Keratinocyte (primary cell): Measurements from ENCODE around the gene TOMM40. TPM values are rescaled to one million over a fixed set of nuclear protein-coding genes. Genes with fewer than 3 reads are reported as not detected.

Experiments
- DNase-seq: peaks from one replicate; pipeline ENCODE4 v3.0.0-alpha.2; 2011; ENCODE audit warnings: low read depth, missing footprints, low spot score
- FAIRE-seq: peaks from 2 replicates; lab custom pipeline; 2011; peaks lifted over from hg19 to GRCh38; lab: Jason Lieb, UNC
- H2AFZ ChIP-seq: 2 replicates; pipeline ENCODE4 v1.6.0; 2012; ENCODE audit warnings: low read length, control low read depth, inconsistent platforms; ENCODE audit not compliant: control insufficient read depth
- H3K27ac ChIP-seq: 2 replicates; pipeline ENCODE4 v1.5.1; 2011; ENCODE audit warnings: low read length; ENCODE audit not compliant: control insufficient read depth, insufficient read depth
- H3K27me3 ChIP-seq: 3 replicates; pipeline ENCODE4 v1.6.0; 2011; ENCODE audit warnings: low read length; ENCODE audit not compliant: control insufficient read depth, insufficient read depth; ENCODE audit errors: extremely low read depth
- H3K36me3 ChIP-seq, 2 experiments: 2 replicates in 1 of 2; 3 replicates in 1 of 2; pipeline ENCODE4 v1.5.1; 2011; ENCODE audit warnings: low read length in 2 of 2, mild to moderate bottlenecking in 1 of 2; ENCODE audit not compliant: control insufficient read depth in 2 of 2, insufficient read depth in 2 of 2; ENCODE audit errors: extremely low read depth in 1 of 2
- H3K4me1 ChIP-seq: 3 replicates; pipeline ENCODE4 v1.5.1; 2011; ENCODE audit warnings: low read length; ENCODE audit not compliant: control insufficient read depth, insufficient read depth; ENCODE audit errors: extremely low read depth
- H3K4me2 ChIP-seq: 3 replicates; pipeline ENCODE4 v1.6.0; 2011; ENCODE audit warnings: low read depth, low read length; ENCODE audit not compliant: control insufficient read depth, insufficient read depth; ENCODE audit errors: extremely low read depth
- H3K4me3 ChIP-seq, 3 experiments: fragments of 200-600 bp in 1 of 3; sonication (generic) in 1 of 3; 2 replicates in 2 of 3; 3 replicates in 1 of 3; pipeline ENCODE4 v1.5.1; 2011 to 2016; ENCODE audit warnings: low read length in 3 of 3, mild to moderate bottlenecking in 3 of 3, control low read depth in 2 of 3, inconsistent platforms in 1 of 3, low read depth in 1 of 3, mixed read lengths in 1 of 3, mixed run types in 1 of 3, moderate library complexity in 1 of 3; ENCODE audit not compliant: control insufficient read depth in 2 of 3, insufficient read depth in 2 of 3; ENCODE audit errors: extremely low read depth in 1 of 3
- H3K79me2 ChIP-seq: 2 replicates; pipeline ENCODE4 v1.6.0; 2012; ENCODE audit warnings: low read length; ENCODE audit not compliant: control insufficient read depth, insufficient read depth
- H3K9ac ChIP-seq: 3 replicates; pipeline ENCODE4 v1.6.0; 2011; ENCODE audit warnings: low read length; ENCODE audit not compliant: control insufficient read depth, insufficient read depth; ENCODE audit errors: extremely low read depth
- H3K9me1 ChIP-seq: 3 replicates; pipeline ENCODE4 v1.6.0; 2011; ENCODE audit warnings: low read length; ENCODE audit not compliant: control insufficient read depth, insufficient read depth; ENCODE audit errors: extremely low read depth
- H3K9me3 ChIP-seq: 2 replicates; pipeline ENCODE4 v1.5.1; 2012; ENCODE audit warnings: low read depth, low read length; ENCODE audit not compliant: control insufficient read depth
- H4K20me1 ChIP-seq: 3 replicates; pipeline ENCODE4 v1.6.0; 2011; ENCODE audit warnings: low read length; ENCODE audit not compliant: control insufficient read depth, insufficient read depth; ENCODE audit errors: extremely low read depth
- EZH2 ChIP-seq: IDR thresholded peaks from one replicate; pipeline ENCODE4 v1.6.1; 2012; ENCODE audit warnings: inconsistent platforms, mild to moderate bottlenecking, low read length, moderate library complexity
- dilution Hi-C: fragments of 300-500 bp; cut with MboI; formaldehyde crosslinking; loops from one replicate; pipeline ENCODE4 v1.7.0; 2020; ENCODE audit warnings: low sequenced_read_pairs; ENCODE audit not compliant: extremely low pct_ligation_motif_present
- polyA plus RNA-seq, 5 experiments: library from polyadenylated mRNA; depleted of rRNA in 3 of 5; stranded (reverse) in 3 of 5; stranded (forward) in 1 of 5; unstranded in 1 of 5; fragments of >200 nt; gene quantifications; 1 replicate in 1 of 5; 2 replicates in 3 of 5; 3 replicates in 1 of 5; pipeline versions ENCODE4 v1.2.1 to v1.2.3, GENCODE V29; 2011 to 2012; ENCODE audit warnings: missing spikeins in 2 of 5, low read depth in 1 of 5, low replicate concordance in 1 of 5
- TF ChIP-seq, protein P1 (sequence below), 3 experiments: IDR thresholded peaks in 1 of 3; conservative IDR thresholded peaks in 1 of 3; optimal IDR thresholded peaks in 1 of 3; 2 replicates in 2 of 3; 3 replicates in 1 of 3; pipeline versions ENCODE3 to v1.5.1; 2011; ENCODE audit warnings: low read length in 3 of 3, mild to moderate bottlenecking in 3 of 3, moderate library complexity in 2 of 3, control low read depth in 1 of 3, inconsistent platforms in 1 of 3; ENCODE audit not compliant: insufficient read depth in 2 of 3; ENCODE audit errors: extremely low read depth in 1 of 3

The TOMM40 gene
- polyA plus RNA-seq, 1 donor (not counting 4 experiments of a cell fraction or from before 2014, with no cell fraction given) = 46.9 TPM

DNA sequence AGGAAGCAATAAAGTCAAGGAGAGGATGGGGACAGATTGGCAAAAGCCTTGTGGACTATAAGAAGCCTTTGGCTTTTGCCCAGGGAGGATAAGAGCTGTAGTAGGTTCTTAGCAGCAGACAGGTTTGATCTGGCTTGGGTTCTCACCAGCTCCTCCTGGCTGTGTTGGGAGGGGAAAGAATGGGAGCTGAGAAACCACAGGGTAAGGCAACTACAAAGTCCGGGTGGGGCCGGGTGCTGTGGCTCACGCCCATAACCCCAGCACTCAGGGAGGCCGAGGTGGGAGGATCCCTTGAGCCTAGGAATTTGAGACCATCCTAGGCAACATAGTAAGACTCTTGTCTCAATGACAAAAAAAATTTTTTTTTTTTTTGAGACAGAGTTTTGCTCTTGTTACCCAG is 24.4 kb upstream of the TOMM40 start:
- Histone ChIP-seq H3K4me1 (no peaks in the 10 kb centered on the region), H2AFZ (no peak overlapping the region), H3K4me2 (no peak overlapping the region), H3K27me3 (no peaks in the 10 kb centered on the region), H4K20me1 (no peaks in the 10 kb centered on the region), H3K9me3 (no peaks in the 10 kb centered on the region), H3K9ac (no peak overlapping the region), H3K27ac (no peak overlapping the region), H3K9me1 (no peaks in the 10 kb centered on the region), H3K79me2 (no peaks in the 10 kb centered on the region), H3K36me3 (peaks cover 5 to 9% of the 10 kb centered on the region in 2 experiments), H3K4me3 (no peak overlapping the region)
- no peak for DNase-seq
- dilution Hi-C loops = no loop called here
- TF ChIP-seq, protein P1, sequence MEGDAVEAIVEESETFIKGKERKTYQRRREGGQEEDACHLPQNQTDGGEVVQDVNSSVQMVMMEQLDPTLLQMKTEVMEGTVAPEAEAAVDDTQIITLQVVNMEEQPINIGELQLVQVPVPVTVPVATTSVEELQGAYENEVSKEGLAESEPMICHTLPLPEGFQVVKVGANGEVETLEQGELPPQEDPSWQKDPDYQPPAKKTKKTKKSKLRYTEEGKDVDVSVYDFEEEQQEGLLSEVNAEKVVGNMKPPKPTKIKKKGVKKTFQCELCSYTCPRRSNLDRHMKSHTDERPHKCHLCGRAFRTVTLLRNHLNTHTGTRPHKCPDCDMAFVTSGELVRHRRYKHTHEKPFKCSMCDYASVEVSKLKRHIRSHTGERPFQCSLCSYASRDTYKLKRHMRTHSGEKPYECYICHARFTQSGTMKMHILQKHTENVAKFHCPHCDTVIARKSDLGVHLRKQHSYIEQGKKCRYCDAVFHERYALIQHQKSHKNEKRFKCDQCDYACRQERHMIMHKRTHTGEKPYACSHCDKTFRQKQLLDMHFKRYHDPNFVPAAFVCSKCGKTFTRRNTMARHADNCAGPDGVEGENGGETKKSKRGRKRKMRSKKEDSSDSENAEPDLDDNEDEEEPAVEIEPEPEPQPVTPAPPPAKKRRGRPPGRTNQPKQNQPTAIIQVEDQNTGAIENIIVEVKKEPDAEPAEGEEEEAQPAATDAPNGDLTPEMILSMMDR (optimal IDR thresholded peaks at IDR 0.05 in 1 of 3, IDR thresholded peaks at IDR 0.05 in 1 of 3, conservative IDR thresholded peaks at IDR 0.05 in 1 of 3; ENCODE audit: extremely low read depth in 1 of 3, insufficient read depth in 2 of 3, low read length in 3 of 3) = no peak
- TF ChIP-seq EZH2 = no peak
- FAIRE-seq = no peak

DNA sequence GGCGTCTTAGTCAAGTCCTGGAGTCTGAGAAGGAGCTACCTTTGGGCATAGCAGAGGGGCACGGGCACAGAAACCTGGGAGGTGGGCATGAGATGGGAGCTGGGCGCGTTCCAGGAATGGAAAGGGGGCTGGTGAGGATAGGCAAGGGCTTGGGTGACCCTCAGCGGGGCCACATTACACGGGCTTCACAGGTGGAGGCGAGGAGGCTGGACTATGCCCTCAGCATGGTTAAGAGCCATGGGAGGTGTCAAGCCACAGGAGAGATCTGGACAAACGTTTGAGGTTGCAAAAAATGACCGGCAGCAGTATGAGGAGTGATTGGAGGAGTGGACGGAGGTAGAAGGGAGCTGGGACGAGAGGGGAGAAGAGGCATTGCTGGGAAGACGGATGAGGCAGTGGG is 23.5 kb upstream of the TOMM40 start:
- dilution Hi-C loops = no loop called here
- Histone ChIP-seq H3K27ac (no peak overlapping the region), H3K79me2 (no peaks in the 10 kb centered on the region), H3K4me1 (no peaks in the 10 kb centered on the region), H3K4me3 (no peak overlapping the region), H2AFZ (no peak overlapping the region), H3K9me1 (no peaks in the 10 kb centered on the region), H3K9me3 (no peaks in the 10 kb centered on the region), H3K36me3 (peaks cover 5 to 17% of the 10 kb centered on the region in 2 experiments), H4K20me1 (no peaks in the 10 kb centered on the region), H3K9ac (no peak overlapping the region), H3K4me2 (no peak overlapping the region), H3K27me3 (no peaks in the 10 kb centered on the region)
- TF ChIP-seq, protein P1 (optimal IDR thresholded peaks at IDR 0.05 in 1 of 3, IDR thresholded peaks at IDR 0.05 in 1 of 3, conservative IDR thresholded peaks at IDR 0.05 in 1 of 3; ENCODE audit: extremely low read depth in 1 of 3, insufficient read depth in 2 of 3, low read length in 3 of 3) = no peak
- no peak for TF ChIP-seq EZH2
- FAIRE-seq (no peak), DNase-seq (no peak)
